RPMI7951 (cell line): ENCODE measurements around the gene TAOK3. TPM values are rescaled to one million over a fixed set of nuclear protein-coding genes. Genes with fewer than 3 reads are reported as not detected.
A peak's percentile ranks its signal among the peaks of the same experiment; 100 is the strongest.

ENCODE experiments used
- DNase-seq: peaks from one replicate; pipeline ENCODE4 v3.0.0-alpha.2; 2012; ENCODE audit warnings: low read depth
- total RNA-seq: library from RNA; depleted of rRNA; stranded (reverse); fragments of >200 nt; shearing (Covaris generic); gene quantifications from 2 replicates; pipeline ENCODE4 v1.2.3, GENCODE V29; 2014

Gene TAOK3
- total RNA-seq, 1 experiment from 2014 or later: 22.6 TPM

GRCh38 chr12:118212606-118213005, 160.1 kb downstream of the TAOK3 start:
- DNase-seq: no peak

- DNase-seq: no peak
These were observed 166.6 kb downstream of the TAOK3 start for GRCh38 chr12:118206107-118206412.

GRCh38 chr12:118193958-118194357, 178.7 kb downstream of the TAOK3 start:
- no peak for DNase-seq

- no peak for DNase-seq
These were observed 179.2 kb downstream of the TAOK3 start for GRCh38 chr12:118193477-118193876.

GRCh38 chr12:118190266-118190665, 182.4 kb downstream of the TAOK3 start:
- peak; percentile 39 for DNase-seq

- DNase-seq: peak; percentile 41
These were observed 182.9 kb downstream of the TAOK3 start for GRCh38 chr12:118189741-118190191.

GRCh38 chr12:118188690-118189371, 183.9 kb downstream of the TAOK3 start:
- peak; percentile 33 for DNase-seq

GRCh38 chr12:118187751-118188435, 184.8 kb downstream of the TAOK3 start:
- no peak for DNase-seq

GRCh38 chr12:118185602-118186397, 186.9 kb downstream of the TAOK3 start:
- no peak for DNase-seq

GRCh38 chr12:118183711-118184110, 189.0 kb downstream of the TAOK3 start:
- no peak for DNase-seq

GRCh38 chr12:118183155-118183554, 189.6 kb downstream of the TAOK3 start:
- DNase-seq: no peak

GRCh38 chr12:118175823-118176447, 196.8 kb downstream of the TAOK3 start:
- no peak for DNase-seq

- DNase-seq: no peak
These were observed 205.8 kb downstream of the TAOK3 start for GRCh38 chr12:118166946-118167345.

GRCh38 chr12:118164798-118165486, 207.8 kb downstream of the TAOK3 start:
- DNase-seq: peak; percentile 14

- DNase-seq: no peak
These were observed 212.2 kb downstream of the TAOK3 start for GRCh38 chr12:118160536-118160935.

GRCh38 chr12:118151755-118152154, 221.0 kb downstream of the TAOK3 start:
- no peak for DNase-seq

GRCh38 chr12:118150625-118151024, 222.1 kb downstream of the TAOK3 start:
- DNase-seq: no peak

GRCh38 chr12:118148287-118148686, 224.4 kb downstream of the TAOK3 start:
- DNase-seq: no peak

GRCh38 chr12:118145798-118146156, 226.9 kb downstream of the TAOK3 start:
- DNase-seq: no peak

GRCh38 chr12:118145113-118145797, 227.5 kb downstream of the TAOK3 start:
- no peak for DNase-seq

GRCh38 chr12:118144499-118144898, 228.2 kb downstream of the TAOK3 start:
- DNase-seq: no peak
